ENCODE results near the gene PDS5B. TPM values are rescaled to one million over a fixed set of nuclear protein-coding genes. Genes with fewer than 3 reads are reported as not detected.

Gene PDS5B
- total RNA-seq, 4 donors from 2014 or later = 37.1 to 78.9 (median 44.9) TPM

- 1 to 2% methylated on average over 6 to 8 of the region's 8 CpGs for WGBS, 2 donors (ENCODE audit: low coverage in 1 of 2)
- peaks cover 0 to 53% (median 6%) of the 10 kb centered on the region in 3 donors for H3K4me1 ChIP-seq
Measured at GRCh38 chr13:32587811-32588170, 1.5 kb downstream of the PDS5B start.

GRCh38 chr13:32588736-32589135, 2.5 kb downstream of the PDS5B start:
- H3K27me3 ChIP-seq = no peaks in the 10 kb centered on the region
- H3K27ac ChIP-seq = peak overlapping the region; percentile 43 to 99 (median 96)
- H3K4me1 ChIP-seq = peaks cover 0 to 60% (median 6%) of the 10 kb centered on the region in 3 donors

More at GRCh38 chr13:32587811-32588170, 1.5 kb downstream of the PDS5B start:
- H3K36me3 ChIP-seq = no peaks in the 10 kb centered on the region
- H3K27me3 ChIP-seq = no peaks in the 10 kb centered on the region
- no peak for ATAC-seq
- peak overlapping the region; percentile 86 to 99 (median 96) for H3K27ac ChIP-seq
- peak overlapping the region; percentile 81 to 88 for H3K4me3 ChIP-seq
- no peaks in the 10 kb centered on the region for H3K9me3 ChIP-seq
- no peak for TF ChIP-seq POLR2AphosphoS5 (IDR thresholded peaks at IDR 0.05)
- no peak for TF ChIP-seq EP300 (IDR thresholded peaks at IDR 0.05)
- no peak for TF ChIP-seq POLR2A (IDR thresholded peaks at IDR 0.05)
- no peak for TF ChIP-seq CTCF (IDR thresholded peaks at IDR 0.05)

GRCh38 chr13:32589471-32589870, 3.2 kb downstream of the PDS5B start:
- Histone ChIP-seq H3K4me1 (peaks cover 0 to 67% (median 6%) of the 10 kb centered on the region in 3 donors), H3K36me3 (no peaks in the 10 kb centered on the region), H3K27me3 (no peaks in the 10 kb centered on the region), H3K4me3 (peak overlapping the region; percentile 16 to 88), H3K27ac (peak overlapping the region; percentile 43 to 99 (median 96)), H3K9me3 (no peaks in the 10 kb centered on the region)
- 14 to 32% methylated on average over 8 of the region's 8 CpGs for WGBS, 2 donors (ENCODE audit: low coverage in 1 of 2)
- TF ChIP-seq POLR2A (IDR thresholded peaks at IDR 0.05) (no peak), CTCF (IDR thresholded peaks at IDR 0.05) (no peak), POLR2AphosphoS5 (IDR thresholded peaks at IDR 0.05) (no peak), EP300 (IDR thresholded peaks at IDR 0.05) (no peak)
- no peak for ATAC-seq

More at GRCh38 chr13:32588736-32589135, 2.5 kb downstream of the PDS5B start:
- Histone ChIP-seq H3K9me3 (no peaks in the 10 kb centered on the region), H3K4me3 (peak overlapping the region; percentile 17 to 88), H3K36me3 (no peaks in the 10 kb centered on the region)
- no peak for ATAC-seq
- 9 to 11% methylated on average over 5 of the region's 5 CpGs for WGBS, 2 donors (ENCODE audit: low coverage in 1 of 2)
- TF ChIP-seq EP300 (IDR thresholded peaks at IDR 0.05) (no peak), POLR2AphosphoS5 (IDR thresholded peaks at IDR 0.05) (no peak), POLR2A (IDR thresholded peaks at IDR 0.05) (no peak), CTCF (IDR thresholded peaks at IDR 0.05) (no peak)

- no peaks in the 10 kb centered on the region for H3K9me3 ChIP-seq
- no peaks in the 10 kb centered on the region for H3K36me3 ChIP-seq
- no peaks in the 10 kb centered on the region for H3K27me3 ChIP-seq
- peak overlapping the region in 1 of 2 donors; percentile 88 for H3K4me3 ChIP-seq
- ATAC-seq = no peak
- peak overlapping the region in 3 of 4 donors; percentile 67 to 98 (median 95) for H3K27ac ChIP-seq
- TF ChIP-seq POLR2AphosphoS5 (IDR thresholded peaks at IDR 0.05) (no peak), POLR2A (IDR thresholded peaks at IDR 0.05) (no peak)
- H3K4me1 ChIP-seq = peaks cover 0 to 68% (median 6%) of the 10 kb centered on the region in 3 donors
- WGBS, 2 donors (ENCODE audit: low coverage in 1 of 2) = 13 to 26% methylated on average over 2 of the region's 2 CpGs
Measured at GRCh38 chr13:32590266-32590665, 4.0 kb downstream of the PDS5B start.

GRCh38 chr13:32592082-32592481, 5.8 kb downstream of the PDS5B start:
- Histone ChIP-seq H3K27ac (peak overlapping the region in 2 of 4 donors; percentile 1 to 95), H3K27me3 (no peaks in the 10 kb centered on the region), H3K9me3 (no peaks in the 10 kb centered on the region), H3K4me3 (no peak overlapping the region), H3K36me3 (no peaks in the 10 kb centered on the region), H3K4me1 (peaks cover 0 to 63% (median 6%) of the 10 kb centered on the region in 3 donors)
- no peak for TF ChIP-seq POLR2A (IDR thresholded peaks at IDR 0.05)
- no peak for TF ChIP-seq POLR2AphosphoS5 (IDR thresholded peaks at IDR 0.05)
- TF ChIP-seq EP300 (IDR thresholded peaks at IDR 0.05) = no peak
- no peak for TF ChIP-seq CTCF (IDR thresholded peaks at IDR 0.05)
- no peak for ATAC-seq
- 95% methylated on average over 2 of the region's 8 CpGs; no CpG with 5 or more reads in 1 of the 2 donors for WGBS, 2 donors (ENCODE audit: low coverage in 1 of 2)

Measured in gastroesophageal sphincter (tissue), 4 donors.